Vagina (tissue), 2 donors: ENCODE data around the gene CDC42SE1.

ENCODE experiments used
- POLR2A ChIP-seq, 2 donors: fragments of 450-650 bp; IDR thresholded peaks; one replicate each; pipeline ENCODE4 v1.6.1; 2017; ENCODE audit warnings: antibody characterized with exemption in 2 of 2, mild to moderate bottlenecking in 2 of 2, moderate library complexity in 2 of 2
- POLR2AphosphoS5 ChIP-seq, 2 donors: sonication (generic); formaldehyde crosslinking; IDR thresholded peaks; one replicate each; pipeline ENCODE4 v1.9.0; 2017; ENCODE audit warnings: antibody characterized with exemption in 2 of 2, mild to moderate bottlenecking in 2 of 2, low read depth in 1 of 2; ENCODE audit not compliant: insufficient read depth in 1 of 2
- TF ChIP-seq, protein P1 (sequence below), 3 experiments: fragments of 450-650 bp in 2 of 3; fragments of 200-600 bp in 1 of 3; sonication (generic) in 1 of 3; IDR thresholded peaks; one replicate each; pipeline ENCODE4 v1.5.1; 2017 to 2019; ENCODE audit warnings: antibody characterized with exemption in 3 of 3, mild to moderate bottlenecking in 2 of 3, moderate library complexity in 2 of 3

DNA sequence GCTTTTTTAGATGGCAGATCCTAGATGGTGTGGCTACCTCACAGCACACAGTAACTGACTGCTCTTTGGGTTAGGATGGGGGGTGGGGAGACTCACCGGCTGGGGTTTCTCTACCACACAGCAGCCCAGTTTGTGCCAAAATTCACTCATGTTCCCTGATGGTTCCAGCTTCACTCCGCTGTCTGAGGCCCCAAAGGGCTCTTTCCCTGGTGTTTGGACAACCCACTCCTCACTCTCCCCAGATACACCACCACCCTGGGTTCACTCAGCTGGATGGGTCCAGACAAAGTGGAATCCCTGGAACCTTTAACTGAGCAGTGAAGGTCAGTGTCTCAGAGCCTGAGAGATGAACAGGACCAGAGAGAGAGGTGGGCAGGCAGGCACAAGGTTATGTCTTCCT lies 3.8 kb downstream of the CDC42SE1 start:
- TF ChIP-seq, protein P1, sequence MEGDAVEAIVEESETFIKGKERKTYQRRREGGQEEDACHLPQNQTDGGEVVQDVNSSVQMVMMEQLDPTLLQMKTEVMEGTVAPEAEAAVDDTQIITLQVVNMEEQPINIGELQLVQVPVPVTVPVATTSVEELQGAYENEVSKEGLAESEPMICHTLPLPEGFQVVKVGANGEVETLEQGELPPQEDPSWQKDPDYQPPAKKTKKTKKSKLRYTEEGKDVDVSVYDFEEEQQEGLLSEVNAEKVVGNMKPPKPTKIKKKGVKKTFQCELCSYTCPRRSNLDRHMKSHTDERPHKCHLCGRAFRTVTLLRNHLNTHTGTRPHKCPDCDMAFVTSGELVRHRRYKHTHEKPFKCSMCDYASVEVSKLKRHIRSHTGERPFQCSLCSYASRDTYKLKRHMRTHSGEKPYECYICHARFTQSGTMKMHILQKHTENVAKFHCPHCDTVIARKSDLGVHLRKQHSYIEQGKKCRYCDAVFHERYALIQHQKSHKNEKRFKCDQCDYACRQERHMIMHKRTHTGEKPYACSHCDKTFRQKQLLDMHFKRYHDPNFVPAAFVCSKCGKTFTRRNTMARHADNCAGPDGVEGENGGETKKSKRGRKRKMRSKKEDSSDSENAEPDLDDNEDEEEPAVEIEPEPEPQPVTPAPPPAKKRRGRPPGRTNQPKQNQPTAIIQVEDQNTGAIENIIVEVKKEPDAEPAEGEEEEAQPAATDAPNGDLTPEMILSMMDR (IDR thresholded peaks at IDR 0.05) = no peak
- no peak for TF ChIP-seq POLR2A (IDR thresholded peaks at IDR 0.05)
- TF ChIP-seq POLR2AphosphoS5 (IDR thresholded peaks at IDR 0.05; ENCODE audit: insufficient read depth in 1 of 2, low read depth in 1 of 2) = no peak
